ENCODE results near the gene HSD17B12.
"Not testable (repeated sequence)": the region's sequence is repeated elsewhere in the genome, so short reads cannot be mapped to it uniquely, and the experiment has no call there.

The HSD17B12 gene

GRCh38 chr11:43680521-43681400 is at the start of gene HSD17B12:
Gene HSD17B12 (plus strand): TSS chr11:43680738. CDS start chr11:43680828, 90 bp downstream.
- Histone ChIP-seq H3K27ac (peak within 1 kb of the TSS; percentile 63 to 99 (median 87)), H3K4me3 (peak within 1 kb of the TSS; percentile 64 to 91 (median 82))

GRCh38 chr11:43631732-43632131 is 48.8 kb upstream of the HSD17B12 start:
- no peak overlapping the region for H3K4me3 ChIP-seq
- no peak overlapping the region for H3K27ac ChIP-seq

- no peak overlapping the region for H3K27ac ChIP-seq
- H3K4me3 ChIP-seq = no peak overlapping the region
These were observed 48.4 kb upstream of the HSD17B12 start for GRCh38 chr11:43632181-43632580.

GRCh38 chr11:43638717-43639116 is 41.8 kb upstream of the HSD17B12 start:
- H3K4me3 ChIP-seq = no peak overlapping the region
- no peak overlapping the region for H3K27ac ChIP-seq

GRCh38 chr11:43639224-43639623 is 41.3 kb upstream of the HSD17B12 start:
- no peak overlapping the region for H3K4me3 ChIP-seq
- no peak overlapping the region for H3K27ac ChIP-seq

- Histone ChIP-seq H3K4me3 (no peak overlapping the region), H3K27ac (no peak overlapping the region)
These were observed 40.6 kb upstream of the HSD17B12 start for GRCh38 chr11:43639920-43640319.

GRCh38 chr11:43643898-43644620 is 36.5 kb upstream of the HSD17B12 start:
- H3K4me3 ChIP-seq = peak overlapping the region; percentile 64 to 98 (median 84)
- H3K27ac ChIP-seq = peak overlapping the region; percentile 42 to 92 (median 85)

- Histone ChIP-seq H3K4me3 (peak overlapping the region; percentile 64 to 98 (median 84)), H3K27ac (peak overlapping the region in 20 of 21 experiments; percentile 56 to 92 (median 86))
These were observed 35.8 kb upstream of the HSD17B12 start for GRCh38 chr11:43644621-43645299.

- H3K4me3 ChIP-seq = no peak overlapping the region
These were observed 33.8 kb upstream of the HSD17B12 start for GRCh38 chr11:43646767-43647166.

GRCh38 chr11:43648888-43649287 is 31.6 kb upstream of the HSD17B12 start:
- Histone ChIP-seq H3K4me3 (no peak overlapping the region), H3K27ac (no peak overlapping the region)

More at GRCh38 chr11:43646767-43647166, 33.8 kb upstream of the HSD17B12 start:
- H3K27ac ChIP-seq = no peak overlapping the region

GRCh38 chr11:43649501-43649900 is 31.0 kb upstream of the HSD17B12 start:
- no peak overlapping the region for H3K27ac ChIP-seq

GRCh38 chr11:43649921-43650320 is 30.6 kb upstream of the HSD17B12 start:
- Histone ChIP-seq H3K4me3 (no peak overlapping the region), H3K27ac (no peak overlapping the region)

More at GRCh38 chr11:43649501-43649900, 31.0 kb upstream of the HSD17B12 start:
- H3K4me3 ChIP-seq = no peak overlapping the region

GRCh38 chr11:43663018-43663417 is 17.5 kb upstream of the HSD17B12 start:
- H3K27ac ChIP-seq, H3K4me3 ChIP-seq: not testable (repeated sequence)

GRCh38 chr11:43664295-43664694 is 16.2 kb upstream of the HSD17B12 start:
- Histone ChIP-seq H3K27ac (no peak overlapping the region), H3K4me3 (no peak overlapping the region)

- H3K4me3 ChIP-seq, H3K27ac ChIP-seq: not testable (repeated sequence)
These were observed 9.3 kb upstream of the HSD17B12 start for GRCh38 chr11:43671284-43671683.

- no peak overlapping the region for H3K27ac ChIP-seq
- H3K4me3 ChIP-seq = no peak overlapping the region
These were observed 6.0 kb upstream of the HSD17B12 start for GRCh38 chr11:43674560-43674959.

- Histone ChIP-seq H3K27ac (no peak overlapping the region), H3K4me3 (no peak overlapping the region)
These were observed 3.6 kb upstream of the HSD17B12 start for GRCh38 chr11:43676933-43677332.

GRCh38 chr11:43681401-43681942 is 934 bp downstream of the HSD17B12 start:
- H3K4me3 ChIP-seq = peak overlapping the region; percentile 64 to 91 (median 82)
- peak overlapping the region in 20 of 21 experiments; percentile 65 to 99 (median 87) for H3K27ac ChIP-seq

GRCh38 chr11:43682081-43682480 is 1.5 kb downstream of the HSD17B12 start:
- Histone ChIP-seq H3K4me3 (peak overlapping the region in 5 of 7 experiments; percentile 81 to 91 (median 82)), H3K27ac (peak overlapping the region in 7 of 21 experiments; percentile 65 to 98 (median 95))

- H3K27ac ChIP-seq = no peak overlapping the region
- H3K4me3 ChIP-seq = no peak overlapping the region
These were observed 4.9 kb downstream of the HSD17B12 start for GRCh38 chr11:43685440-43685839.
